ENCODE results near the gene C1orf159.

C1orf159 gene

GRCh38 chr1:1140673-1141072 is 24.8 kb upstream of the C1orf159 start:
- no peak for TF ChIP-seq CTCF (IDR thresholded peaks at IDR 0.05)
- DNase-seq, result no peak
- intact Hi-C loops (cut with DNase I; ENCODE audit: low total_unique reads), result loop anchor here (5.0 kb wide), 1 partner anchor 42 kb away; no protein-coding TSS in a partner anchor
- H3K36me3 ChIP-seq, result no peaks in the 10 kb centered on the region
- H3K27ac ChIP-seq, result no peak overlapping the region
- peaks cover 0 to 5% (median 0%) of the 10 kb centered on the region in 4 donors for H3K4me1 ChIP-seq
- no peaks in the 10 kb centered on the region for H3K9me3 ChIP-seq
- H3K4me3 ChIP-seq, result no peak overlapping the region
- H3K27me3 ChIP-seq, result peaks cover 0 to 73% of the 10 kb centered on the region in 2 donors

GRCh38 chr1:1137256-1138045 is 21.6 kb upstream of the C1orf159 start:
- no peak for TF ChIP-seq CTCF (IDR thresholded peaks at IDR 0.05)
- H3K36me3 ChIP-seq, result no peaks in the 10 kb centered on the region
- H3K4me1 ChIP-seq, result peaks cover 0 to 13% (median 0%) of the 10 kb centered on the region in 4 donors
- H3K27me3 ChIP-seq, result peaks cover 0 to 67% of the 10 kb centered on the region in 2 donors
- H3K27ac ChIP-seq, result no peak overlapping the region
- intact Hi-C loops (cut with DNase I; ENCODE audit: low total_unique reads), result no loop called here
- H3K9me3 ChIP-seq, result no peaks in the 10 kb centered on the region
- no peak overlapping the region for H3K4me3 ChIP-seq
- no peak for DNase-seq

- no peak overlapping the region for H3K4me3 ChIP-seq
- no peak for TF ChIP-seq CTCF (IDR thresholded peaks at IDR 0.05)
- H3K9me3 ChIP-seq, result no peaks in the 10 kb centered on the region
- peaks cover 0 to 69% of the 10 kb centered on the region in 2 donors for H3K27me3 ChIP-seq
- intact Hi-C loops (cut with DNase I; ENCODE audit: low total_unique reads), result no loop called here
- peaks cover 0 to 13% (median 0%) of the 10 kb centered on the region in 4 donors for H3K4me1 ChIP-seq
- DNase-seq, result no peak
- H3K27ac ChIP-seq, result no peak overlapping the region
- H3K36me3 ChIP-seq, result no peaks in the 10 kb centered on the region
These were observed 20.8 kb upstream of the C1orf159 start for GRCh38 chr1:1136547-1137230.

GRCh38 chr1:1135339-1136136 is 19.6 kb upstream of the C1orf159 start:
- H3K27ac ChIP-seq, result no peak overlapping the region

More at GRCh38 chr1:1135339-1136136, 19.6 kb upstream of the C1orf159 start:
- no peak for DNase-seq
- Histone ChIP-seq H3K4me1 (peaks cover 0 to 13% (median 0%) of the 10 kb centered on the region in 4 donors), H3K4me3 (no peak overlapping the region), H3K9me3 (no peaks in the 10 kb centered on the region), H3K36me3 (no peaks in the 10 kb centered on the region), H3K27me3 (peaks cover 0 to 67% of the 10 kb centered on the region in 2 donors)
- TF ChIP-seq CTCF (IDR thresholded peaks at IDR 0.05), result no peak
- intact Hi-C loops (cut with DNase I; ENCODE audit: low total_unique reads), result no loop called here

Data from tibial artery (tissue), 4 donors.